ENCODE data around the gene LAIR2. TPM values are rescaled to one million over a fixed set of nuclear protein-coding genes. Genes with fewer than 3 reads are reported as not detected.

Gene LAIR2
- total RNA-seq, 1 experiment from 2014 or later, result not detected

DNA sequence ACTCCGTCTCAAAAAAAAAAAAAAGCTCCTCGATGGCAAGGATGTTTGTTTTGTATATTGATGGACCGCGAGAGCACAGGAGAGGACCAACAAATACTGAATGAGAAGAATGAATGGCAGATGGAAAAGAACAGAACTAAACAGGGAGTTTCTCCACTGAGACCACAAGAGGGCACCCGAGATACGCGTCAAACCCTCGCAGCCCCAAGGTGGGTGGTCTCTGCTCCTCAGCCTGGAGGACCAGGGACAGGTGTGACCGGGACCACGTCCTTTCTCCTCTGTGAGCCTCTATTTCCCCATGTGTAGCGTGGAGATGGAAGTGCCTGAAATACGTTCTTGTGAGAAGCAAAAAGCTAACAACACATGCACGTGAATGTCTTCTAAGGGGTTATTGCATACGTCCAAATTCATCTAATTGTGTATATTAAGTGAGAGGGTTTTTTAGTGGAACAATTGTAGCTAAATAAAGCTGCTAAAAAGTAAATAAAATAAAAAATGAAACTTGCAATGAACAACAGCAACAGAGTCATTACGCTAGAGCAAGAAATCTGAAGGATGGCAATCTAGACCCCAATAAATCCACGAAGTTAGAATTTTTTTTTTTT lies 21.2 kb upstream of the LAIR2 start:
- BruUV-seq (replicated peaks), result no TSS peak
- POLR2A ChIA-PET (ENCODE audit: low non-redundant PET), result no interaction called here
- intact Hi-C loops (cut with micrococcal nuclease; ENCODE audit: unreplicated experiment), result loop anchor here (5.0 kb wide), 1 partner anchor 196 kb away; no protein-coding TSS in a partner anchor

DNA sequence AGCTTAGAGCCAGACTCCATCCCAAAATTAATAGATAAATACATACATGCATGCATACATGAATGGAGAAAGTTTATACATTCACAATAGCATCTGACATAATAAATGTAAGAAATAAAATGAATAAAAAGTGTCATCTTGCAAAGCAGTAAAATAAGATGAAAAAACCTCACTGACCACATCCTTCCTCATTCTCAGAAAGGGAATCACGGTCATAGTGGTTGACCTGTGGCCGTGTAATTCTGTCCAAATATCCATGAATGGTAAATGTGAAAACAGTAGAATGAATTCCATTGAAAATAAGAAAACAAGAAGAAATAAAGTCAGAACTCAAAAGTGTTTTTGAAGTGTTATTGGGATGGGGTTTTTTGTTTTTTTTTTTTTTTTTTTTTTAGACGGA lies 19.7 kb upstream of the LAIR2 start:
- Histone ChIP-seq H3K4me1 (ENCODE audit: insufficient read depth, low read length, poor library complexity, severe bottlenecking) (no peaks in the 10 kb centered on the region), H3K27ac (ENCODE audit: low read depth, low read length, poor library complexity, severe bottlenecking) (no peak overlapping the region), H3K36me3 (ENCODE audit: insufficient read depth, low read length, poor library complexity, severe bottlenecking) (no peaks in the 10 kb centered on the region), H3K9me3 (ENCODE audit: low read depth, low read length, poor library complexity, severe bottlenecking) (no peaks in the 10 kb centered on the region), H3K27me3 (replicated peaks; ENCODE audit: insufficient read depth, low read depth, low read length, poor library complexity) (peaks cover 4% of the 10 kb centered on the region), H3K4me3 (ENCODE audit: low read depth, low read length, poor library complexity, severe bottlenecking) (no peak overlapping the region)
- no TSS peak for BruUV-seq (replicated peaks)
- DNase-seq (ENCODE audit: low spot score), result no peak
- TF ChIP-seq, protein P1, sequence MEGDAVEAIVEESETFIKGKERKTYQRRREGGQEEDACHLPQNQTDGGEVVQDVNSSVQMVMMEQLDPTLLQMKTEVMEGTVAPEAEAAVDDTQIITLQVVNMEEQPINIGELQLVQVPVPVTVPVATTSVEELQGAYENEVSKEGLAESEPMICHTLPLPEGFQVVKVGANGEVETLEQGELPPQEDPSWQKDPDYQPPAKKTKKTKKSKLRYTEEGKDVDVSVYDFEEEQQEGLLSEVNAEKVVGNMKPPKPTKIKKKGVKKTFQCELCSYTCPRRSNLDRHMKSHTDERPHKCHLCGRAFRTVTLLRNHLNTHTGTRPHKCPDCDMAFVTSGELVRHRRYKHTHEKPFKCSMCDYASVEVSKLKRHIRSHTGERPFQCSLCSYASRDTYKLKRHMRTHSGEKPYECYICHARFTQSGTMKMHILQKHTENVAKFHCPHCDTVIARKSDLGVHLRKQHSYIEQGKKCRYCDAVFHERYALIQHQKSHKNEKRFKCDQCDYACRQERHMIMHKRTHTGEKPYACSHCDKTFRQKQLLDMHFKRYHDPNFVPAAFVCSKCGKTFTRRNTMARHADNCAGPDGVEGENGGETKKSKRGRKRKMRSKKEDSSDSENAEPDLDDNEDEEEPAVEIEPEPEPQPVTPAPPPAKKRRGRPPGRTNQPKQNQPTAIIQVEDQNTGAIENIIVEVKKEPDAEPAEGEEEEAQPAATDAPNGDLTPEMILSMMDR (conservative IDR thresholded peaks at IDR 0.05; ENCODE audit: low read depth, low read length), result no peak
- TF ChIP-seq EZH2 (IDR thresholded peaks at IDR 0.05; ENCODE audit: borderline replicate concordance, low read depth, low read length, poor library complexity, severe bottlenecking), result no peak
- ChIA-PET CTCF (no interaction called here), POLR2A (ENCODE audit: low non-redundant PET) (no interaction called here)
- intact Hi-C loops (cut with micrococcal nuclease; ENCODE audit: unreplicated experiment), result loop anchor here (5.0 kb wide), 1 partner anchor 194 kb away; no protein-coding TSS in a partner anchor

More for the DNA sequence above, 21.2 kb upstream of the LAIR2 start:
- H3K36me3 ChIP-seq (ENCODE audit: insufficient read depth, low read length, poor library complexity, severe bottlenecking), result no peaks in the 10 kb centered on the region
- H3K4me3 ChIP-seq (ENCODE audit: low read depth, low read length, poor library complexity, severe bottlenecking), result no peak overlapping the region
- TF ChIP-seq EZH2 (IDR thresholded peaks at IDR 0.05; ENCODE audit: borderline replicate concordance, low read depth, low read length, poor library complexity, severe bottlenecking), result no peak
- TF ChIP-seq, protein P1 (conservative IDR thresholded peaks at IDR 0.05; ENCODE audit: low read depth, low read length), result peak; percentile 82
- no peaks in the 10 kb centered on the region for H3K4me1 ChIP-seq (ENCODE audit: insufficient read depth, low read length, poor library complexity, severe bottlenecking)
- CTCF ChIA-PET, result interaction anchor here (0.7 kb wide), 2 partner anchors 54 to 65 kb away, joined by 4 read pairs; no protein-coding TSS in a partner anchor
- peaks cover 4% of the 10 kb centered on the region for H3K27me3 ChIP-seq (replicated peaks; ENCODE audit: insufficient read depth, low read depth, low read length, poor library complexity)
- DNase-seq (ENCODE audit: low spot score), result peak; percentile 78
- H3K9me3 ChIP-seq (ENCODE audit: low read depth, low read length, poor library complexity, severe bottlenecking), result no peaks in the 10 kb centered on the region
- no peak overlapping the region for H3K27ac ChIP-seq (ENCODE audit: low read depth, low read length, poor library complexity, severe bottlenecking)

DNA sequence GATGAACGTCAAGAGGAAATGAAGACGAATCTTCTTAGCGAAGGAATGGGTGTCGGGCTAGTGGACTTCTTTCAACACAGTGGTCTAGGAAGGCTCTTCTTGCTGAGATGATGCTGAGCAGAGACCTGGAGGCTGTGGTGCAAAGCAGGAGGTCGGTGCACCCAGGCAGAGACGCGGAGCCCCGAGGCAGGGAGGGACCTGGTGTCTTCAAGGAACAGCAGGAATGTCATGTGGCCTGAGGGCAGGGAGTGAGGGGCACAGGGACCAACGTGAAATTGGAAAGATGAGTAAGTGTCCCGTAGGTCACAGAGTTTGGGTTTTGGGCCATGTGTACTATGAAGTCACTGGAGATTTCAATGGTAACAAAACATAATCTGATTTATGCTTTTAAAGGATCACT lies 18.2 kb upstream of the LAIR2 start:
- no peak for DNase-seq (ENCODE audit: low spot score)
- TF ChIP-seq, protein P1 (conservative IDR thresholded peaks at IDR 0.05; ENCODE audit: low read depth, low read length), result no peak
- no peak for TF ChIP-seq EZH2 (IDR thresholded peaks at IDR 0.05; ENCODE audit: borderline replicate concordance, low read depth, low read length, poor library complexity, severe bottlenecking)
- Histone ChIP-seq H3K4me3 (ENCODE audit: low read depth, low read length, poor library complexity, severe bottlenecking) (no peak overlapping the region), H3K4me1 (ENCODE audit: insufficient read depth, low read length, poor library complexity, severe bottlenecking) (no peaks in the 10 kb centered on the region), H3K27ac (ENCODE audit: low read depth, low read length, poor library complexity, severe bottlenecking) (no peak overlapping the region), H3K36me3 (ENCODE audit: insufficient read depth, low read length, poor library complexity, severe bottlenecking) (no peaks in the 10 kb centered on the region), H3K27me3 (replicated peaks; ENCODE audit: insufficient read depth, low read depth, low read length, poor library complexity) (peaks cover 14% of the 10 kb centered on the region), H3K9me3 (ENCODE audit: low read depth, low read length, poor library complexity, severe bottlenecking) (no peaks in the 10 kb centered on the region)
- ChIA-PET CTCF (no interaction called here), POLR2A (ENCODE audit: low non-redundant PET) (interaction anchor here (0.7 kb wide), 1 partner anchor 53 kb away, joined by 20 read pairs; no protein-coding TSS in a partner anchor)
- BruUV-seq (replicated peaks), result no TSS peak
- intact Hi-C loops (cut with micrococcal nuclease; ENCODE audit: unreplicated experiment), result loop anchor here (5.0 kb wide), 1 partner anchor 193 kb away; no protein-coding TSS in a partner anchor

Measured in A673 (cell line).